Heart left ventricle (tissue), 16 donors: Measurements from ENCODE around the gene EPHB6. TPM values are rescaled to one million over a fixed set of nuclear protein-coding genes. Genes with fewer than 3 reads are reported as not detected.

ENCODE experiments used
- ATAC-seq, 4 donors: fragments of 200-7000 bp; cut with Tn5 transposase; one replicate each; pipeline ENCODE4 v1.9.1; 2020 to 2022; ENCODE audit warnings: moderate library complexity in 4 of 4, mild to moderate bottlenecking in 3 of 4, moderate number of reproducible peaks in 1 of 4
- DNase-seq, 5 donors: peaks; one replicate each; pipeline ENCODE4 v3.0.0-alpha.2; 2020
- H3K27ac ChIP-seq, 12 donors: fragments of 200-600 bp; sonication (generic) in 4 of 12; one replicate each; pipeline versions ENCODE4 v1.5.0 to v1.8.0; 2016 to 2022; ENCODE audit warnings: mild to moderate bottlenecking in 2 of 12
- H3K27me3 ChIP-seq, 9 donors: fragments of 200-600 bp; sonication (generic) in 2 of 9; one replicate each; pipeline versions ENCODE4 v1.5.1 to v1.8.0; 2016 to 2022; ENCODE audit warnings: mild to moderate bottlenecking in 3 of 9
- H3K36me3 ChIP-seq, 9 donors: fragments of 200-600 bp; sonication (generic) in 2 of 9; one replicate each; pipeline versions ENCODE4 v1.5.0 to v1.8.0; 2018 to 2022; ENCODE audit warnings: mild to moderate bottlenecking in 2 of 9
- H3K4me1 ChIP-seq, 12 donors: fragments of 200-600 bp; sonication (generic) in 4 of 12; one replicate each; pipeline versions ENCODE4 v1.5.0 to v1.8.0; 2016 to 2022; ENCODE audit warnings: mild to moderate bottlenecking in 3 of 12
- H3K4me3 ChIP-seq, 12 donors: fragments of 200-600 bp; sonication (generic) in 4 of 12; one replicate each; pipeline versions ENCODE4 v1.5.0 to v1.8.0; 2017 to 2022; ENCODE audit warnings: mild to moderate bottlenecking in 9 of 12, moderate library complexity in 4 of 12
- H3K9me3 ChIP-seq, 12 donors: fragments of 200-600 bp; sonication (generic) in 4 of 12; one replicate each; pipeline versions ENCODE4 v1.5.0 to v1.8.0; 2016 to 2022; ENCODE audit warnings: mild to moderate bottlenecking in 1 of 12
- CTCF ChIP-seq, 12 donors: fragments of 200-600 bp; sonication (generic) in 4 of 12; IDR thresholded peaks; one replicate each; pipeline versions ENCODE4 v1.5.0 to v1.8.0; 2018 to 2022; ENCODE audit warnings: antibody characterized with exemption in 12 of 12, mild to moderate bottlenecking in 5 of 12
- POLR2A ChIP-seq, 2 donors: fragments of 450-650 bp; IDR thresholded peaks; one replicate each; pipeline ENCODE4 v1.6.1; 2017; ENCODE audit warnings: antibody characterized with exemption in 2 of 2, mild to moderate bottlenecking in 2 of 2, moderate library complexity in 2 of 2
- WGBS, 4 donors: extraction: QIAGEN DNeasy Blood & Tissue Kit in 2 of 4; methylation state at CpG; one replicate each; pipeline versions ENCODE4 v1.1.5 to v1.1.7; 2013 to 2018; 5-methylcytosine and 5-hydroxymethylcytosine counted together
- intact Hi-C, 10 donors: fragments of 100-400 bp; cut with DNase I; formaldehyde crosslinking; loops; one replicate each; pipeline versions ENCODE4 v1.11.1 to v1.14.2; 2022
- polyA plus RNA-seq, 2 donors: library from polyadenylated mRNA; stranded (reverse); fragments of 200-250 nt; gene quantifications; one replicate each; pipeline ENCODE4 v1.2.3, GENCODE V29; 2013
- total RNA-seq, 9 donors: library from RNA; depleted of rRNA in 2 of 9; stranded (reverse); fragments of >200 nt in 2 of 9; fragmentation: NEBNext Ultra II Directional in 3 of 9; extraction: Animal tissue kit (Norgen Biotek cat#: 25700) in 3 of 9; gene quantifications; one replicate each; pipeline versions ENCODE4 v1.1.0 to v1.2.4, GENCODE V29; 2016 to 2023
- donor health status: ischemic (EF 13 %, LVEDD 7.1; RV severe dilation, severe dysfunction).
- donor health status: healthy with polysubstance abuse.
- donor health status: DM: no; HTN: yes; CAD: no.
- donor health status: DM: no; HTN: no; CAD: no.
- donor health status: ischemic (EF 25% LVEDD 6.9; RV normal size, moderate dysfunction).
- donor health status: ischemic (EF 25% LVEDD 5.7; RV mildly dilated, moderate dysfunction).
- donor health status: healthy.
- donor health status: DM: yes; HTN: yes; CAD: no.
- donor health status: ischemic (EF 35%, LVEDD 5.7; RV mildly dilated, moderate dysfunction).
- donor health status: nonischemic (EF 11% LVEDD 7.7; RV severe dilation, severe dysfunction).
- donor health status: DM: yes; HTN: yes; CAD: no.
- donor health status: PGD.
- donor health status: ischemic (EF 29% LVEDD 5.4; RV normal size, mild dysfunction).
- donor health status: nonischemic (EF 23%, LVEDD 6.1; RV moderate dilation, normal function).

EPHB6 gene
- total and polyA plus RNA-seq, 11 donors: 1.5 to 20.3 (median 3.3) TPM

DNA sequence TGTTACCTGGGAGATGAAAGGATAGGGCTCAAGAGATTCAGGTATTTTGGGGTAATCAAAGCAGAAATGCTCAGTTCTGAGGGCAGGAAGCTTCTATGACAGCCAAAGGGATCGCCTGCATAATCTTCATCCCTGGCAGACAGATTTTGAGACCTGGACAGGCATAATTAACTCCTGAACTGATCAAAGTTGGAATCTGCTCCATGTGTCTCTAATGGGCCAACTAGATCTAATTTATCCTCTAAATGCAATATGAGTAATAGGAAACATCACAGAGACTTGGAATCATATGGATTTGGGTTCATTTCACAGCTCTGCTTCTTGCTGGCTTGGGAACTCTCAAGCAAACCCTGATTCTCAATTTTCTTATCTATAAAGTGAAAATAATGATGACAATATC lies 41.2 kb upstream of the EPHB6 start:
- no peak for ATAC-seq
- Histone ChIP-seq H3K4me3 (no peak overlapping the region), H3K4me1 (no peaks in the 10 kb centered on the region), H3K27me3 (peaks cover 0 to 74% (median 23%) of the 10 kb centered on the region in 9 donors), H3K27ac (no peak overlapping the region), H3K9me3 (no peaks in the 10 kb centered on the region), H3K36me3 (no peaks in the 10 kb centered on the region)
- TF ChIP-seq POLR2A (IDR thresholded peaks at IDR 0.05) (no peak), CTCF (IDR thresholded peaks at IDR 0.05) (no peak)
- DNase-seq: no peak
- 40 to 64% (median 54%) methylated on average over 1 of the region's 1 CpG for WGBS, 4 donors
- intact Hi-C loops: loop anchor here in 2 of 10 donors (10.0 kb wide), 1 partner anchor 179 kb away; no protein-coding TSS in a partner anchor

DNA sequence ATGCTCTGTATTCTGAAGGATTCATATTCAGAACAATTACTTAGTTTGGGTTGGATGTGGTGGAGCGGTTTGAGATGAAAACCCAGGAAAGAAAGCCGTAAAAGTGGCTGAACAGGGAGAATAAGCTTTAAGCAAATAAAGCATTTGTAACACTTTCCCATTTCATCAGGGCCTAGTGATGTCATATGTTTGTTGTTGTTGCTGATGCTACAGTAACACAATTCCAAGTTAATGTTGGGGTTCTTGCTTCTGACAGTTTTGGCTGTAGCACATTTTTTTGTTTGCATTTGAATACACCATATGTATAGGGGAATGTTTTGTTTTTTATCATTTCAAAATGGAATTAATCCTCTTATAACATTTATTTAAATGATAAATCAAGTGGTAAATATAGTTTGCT lies 40.4 kb upstream of the EPHB6 start:
- WGBS, 4 donors: 66 to 79% (median 71%) methylated on average over 2 of the region's 2 CpGs
- no peak overlapping the region for H3K27ac ChIP-seq
- ATAC-seq (no peak), DNase-seq (no peak)
- TF ChIP-seq CTCF (IDR thresholded peaks at IDR 0.05) (no peak), POLR2A (IDR thresholded peaks at IDR 0.05) (no peak)
- no peaks in the 10 kb centered on the region for H3K9me3 ChIP-seq
- H3K36me3 ChIP-seq: no peaks in the 10 kb centered on the region
- intact Hi-C loops: loop anchor here in 2 of 10 donors (10.0 kb wide), 1 partner anchor 180 kb away; no protein-coding TSS in a partner anchor
- peaks cover 0 to 74% (median 20%) of the 10 kb centered on the region in 9 donors for H3K27me3 ChIP-seq
- no peak overlapping the region for H3K4me3 ChIP-seq
- H3K4me1 ChIP-seq: no peaks in the 10 kb centered on the region

- Histone ChIP-seq H3K27ac (no peak overlapping the region), H3K36me3 (no peaks in the 10 kb centered on the region), H3K27me3 (peaks cover 0 to 74% (median 18%) of the 10 kb centered on the region in 9 donors), H3K9me3 (no peaks in the 10 kb centered on the region), H3K4me3 (no peak overlapping the region), H3K4me1 (no peaks in the 10 kb centered on the region)
- 61 to 67% (median 65%) methylated on average over 3 of the region's 3 CpGs for WGBS, 4 donors
- TF ChIP-seq POLR2A (IDR thresholded peaks at IDR 0.05) (no peak), CTCF (IDR thresholded peaks at IDR 0.05) (no peak)
- intact Hi-C loops: loop anchor here in 2 of 10 donors (10.0 kb wide), 1 partner anchor 180 kb away; no protein-coding TSS in a partner anchor
- ATAC-seq: no peak
- DNase-seq: no peak
Observed at GRCh38 chr7:142815134-142815533, 39.7 kb upstream of the EPHB6 start.

DNA sequence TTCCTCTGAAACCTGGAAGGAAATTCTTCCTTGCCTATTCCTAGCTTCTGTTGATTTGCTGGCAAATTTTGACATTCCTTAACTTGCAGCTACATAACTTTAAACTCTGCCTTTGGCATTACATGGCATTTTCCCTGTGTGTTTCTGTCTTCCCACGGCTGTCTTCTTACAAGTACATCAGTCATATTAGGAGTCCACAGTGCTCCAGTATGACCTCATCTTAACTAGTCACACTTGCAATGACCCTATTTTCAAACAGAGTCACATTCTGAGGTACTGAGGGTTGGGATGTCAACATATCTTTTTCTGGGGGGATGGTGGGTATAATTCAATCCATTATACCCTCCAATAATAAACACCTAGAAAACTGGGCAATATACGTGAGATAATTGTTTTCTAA lies 37.4 kb upstream of the EPHB6 start:
- no peak overlapping the region for H3K4me3 ChIP-seq
- TF ChIP-seq CTCF (IDR thresholded peaks at IDR 0.05) (no peak), POLR2A (IDR thresholded peaks at IDR 0.05) (no peak)
- 65 to 77% (median 74%) methylated on average over 2 of the region's 2 CpGs for WGBS, 4 donors
- DNase-seq: no peak
- no peaks in the 10 kb centered on the region for H3K4me1 ChIP-seq
- intact Hi-C loops: loop anchor here in 2 of 10 donors (10.0 kb wide), 1 partner anchor 183 kb away; no protein-coding TSS in a partner anchor
- H3K27ac ChIP-seq: no peak overlapping the region
- peaks cover 0 to 5% (median 0%) of the 10 kb centered on the region in 12 donors for H3K9me3 ChIP-seq
- ATAC-seq: no peak
- H3K36me3 ChIP-seq: no peaks in the 10 kb centered on the region
- peaks cover 0 to 52% (median 13%) of the 10 kb centered on the region in 9 donors for H3K27me3 ChIP-seq
